Panc1 (cell line): ENCODE results near the gene ARL15. TPM values are rescaled to one million over a fixed set of nuclear protein-coding genes. Genes with fewer than 3 reads are reported as not detected.

Experiments
- ATAC-seq: fragments of 200-7000 bp; cut with Tn5 transposase; 2 replicates; pipeline ENCODE4 v1.9.1; 2020; ENCODE audit warnings: mild to moderate bottlenecking, moderate library complexity
- BruUV-seq: library from RNA; stranded (reverse); fragments of 400-500 nt; replicated peaks from 2 replicates; lab custom pipeline; 2021; lab: Mats Ljungman, UMichigan
- CTCF ChIA-PET: fragments of 300-600 bp; sonication (Branson Sonifier 250); formaldehyde crosslinking; loops from one replicate; lab custom pipeline; 2022; ENCODE audit warnings: antibody characterized with exemption; lab: Charles Lee
- POLR2A ChIA-PET: fragments of 300-600 bp; sonication (Branson Sonifier 250); formaldehyde crosslinking; loops from one replicate; lab custom pipeline; 2022; ENCODE audit warnings: antibody characterized with exemption; lab: Charles Lee
- DNase-seq: peaks from one replicate; pipeline ENCODE4 v3.0.0-alpha.2; 2010; ENCODE audit warnings: low read depth, low spot score
- H3K27ac ChIP-seq: 2 replicates; pipeline ENCODE4 v1.5.1; 2011; ENCODE audit warnings: mild to moderate bottlenecking, low read length, inconsistent platforms
- H3K27me3 ChIP-seq: fragments of 200-500 bp; sonication (Bioruptor generic); 2 replicates; pipeline ENCODE4 v1.6.0; 2014; ENCODE audit warnings: low read length, inconsistent platforms; ENCODE audit not compliant: control insufficient read depth, insufficient read depth
- H3K36me3 ChIP-seq: fragments of 200-500 bp; sonication (Bioruptor generic); 2 replicates; pipeline ENCODE4 v1.5.1; 2014; ENCODE audit warnings: inconsistent platforms, mild to moderate bottlenecking, low read length, moderate library complexity; ENCODE audit not compliant: control insufficient read depth, insufficient read depth
- H3K4me1 ChIP-seq: 2 replicates; pipeline ENCODE4 v1.5.1; 2011; ENCODE audit warnings: inconsistent platforms, mild to moderate bottlenecking, low read length, moderate library complexity; ENCODE audit not compliant: control insufficient read depth, insufficient read depth
- H3K4me3 ChIP-seq, 2 experiments: 2 replicates each; pipeline ENCODE4 v1.5.1; 2011 to 2012; ENCODE audit warnings: low read depth in 2 of 2, low read length in 2 of 2, mild to moderate bottlenecking in 2 of 2, inconsistent platforms in 1 of 2, moderate library complexity in 1 of 2
- H3K9me3 ChIP-seq: fragments of 200-500 bp; sonication (Bioruptor generic); 2 replicates; pipeline ENCODE4 v1.5.1; 2014; ENCODE audit warnings: low read depth, mild to moderate bottlenecking, inconsistent platforms, low read length, moderate library complexity; ENCODE audit not compliant: control insufficient read depth, insufficient read depth
- POLR2AphosphoS5 ChIP-seq: IDR thresholded peaks from 2 replicates; pipeline ENCODE4 v1.6.1; 2012; ENCODE audit warnings: mild to moderate bottlenecking, low read depth, low read length, moderate library complexity
- SIN3A ChIP-seq: IDR thresholded peaks from 2 replicates; pipeline ENCODE4 v1.6.1; 2012; ENCODE audit warnings: low read depth, mild to moderate bottlenecking, low read length, moderate library complexity, borderline replicate concordance; ENCODE audit not compliant: insufficient read depth
- TCF7L2 ChIP-seq: IDR thresholded peaks from 2 replicates; pipeline ENCODE4 v1.6.1; 2011; ENCODE audit warnings: mild to moderate bottlenecking, low read depth, low read length, inconsistent platforms
- in situ Hi-C: cut with HindIII; loops from 2 replicates; pipeline ENCODE4 v1.10.0; 2016; ENCODE audit warnings: low sequenced_read_pairs, low pct_unique_long_range_greater_than_20kb
- intact Hi-C: fragments of 100-400 bp; cut with micrococcal nuclease; formaldehyde crosslinking; loops from one replicate; pipeline ENCODE4 v1.10.0; 2022; ENCODE audit not compliant: unreplicated experiment
- total RNA-seq: library from RNA; stranded (reverse); gene quantifications from one replicate; pipeline ENCODE4 v1.2.1, GENCODE V29; 2021; ENCODE audit not compliant: unreplicated experiment
- TF ChIP-seq, protein P1 (sequence below), 2 experiments: IDR thresholded peaks; 2 replicates each; pipeline ENCODE4 v1.6.1; 2011 to 2012; ENCODE audit warnings: low read depth in 2 of 2, control low read depth in 1 of 2, low read length in 1 of 2, mild to moderate bottlenecking in 1 of 2, moderate library complexity in 1 of 2; ENCODE audit not compliant: insufficient read depth in 1 of 2
- TF ChIP-seq, protein P2 (sequence below): fragments of 450-650 bp; IDR thresholded peaks from 2 replicates; pipeline ENCODE4 v1.5.1; 2017; ENCODE audit warnings: mild to moderate bottlenecking

ARL15 gene
- total RNA-seq, 1 experiment from 2014 or later, result 16.5 TPM

DNA sequence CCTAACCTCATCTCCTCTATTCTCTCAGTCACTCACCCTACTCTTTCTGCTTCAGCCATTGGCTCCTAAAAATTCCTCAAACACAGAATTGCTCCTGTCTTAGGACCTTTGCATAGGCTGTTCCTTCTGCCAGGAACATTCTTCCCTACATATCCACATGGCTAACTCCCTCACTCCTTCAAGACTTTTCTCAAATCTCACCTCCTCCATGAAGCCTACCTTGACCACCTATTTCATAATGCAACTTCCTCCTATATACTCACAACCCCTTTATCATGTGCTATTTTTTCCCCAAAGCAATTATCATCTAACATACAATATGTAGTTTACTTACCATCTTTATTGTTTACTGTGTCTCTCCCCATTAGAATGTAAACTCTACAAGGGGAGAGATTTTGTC is 45.8 kb downstream of the ARL15 start:
- ATAC-seq, result no peak
- Histone ChIP-seq H3K27ac (no peak overlapping the region), H3K9me3 (no peaks in the 10 kb centered on the region), H3K27me3 (no peaks in the 10 kb centered on the region), H3K4me1 (no peaks in the 10 kb centered on the region), H3K36me3 (no peaks in the 10 kb centered on the region), H3K4me3 (no peak overlapping the region)
- ChIA-PET CTCF (no interaction called here), POLR2A (no interaction called here)
- intact Hi-C loops (no loop called here), in situ Hi-C loops (no loop called here)
- DNase-seq, result no peak
- BruUV-seq, result no TSS peak
- TF ChIP-seq, protein P1, sequence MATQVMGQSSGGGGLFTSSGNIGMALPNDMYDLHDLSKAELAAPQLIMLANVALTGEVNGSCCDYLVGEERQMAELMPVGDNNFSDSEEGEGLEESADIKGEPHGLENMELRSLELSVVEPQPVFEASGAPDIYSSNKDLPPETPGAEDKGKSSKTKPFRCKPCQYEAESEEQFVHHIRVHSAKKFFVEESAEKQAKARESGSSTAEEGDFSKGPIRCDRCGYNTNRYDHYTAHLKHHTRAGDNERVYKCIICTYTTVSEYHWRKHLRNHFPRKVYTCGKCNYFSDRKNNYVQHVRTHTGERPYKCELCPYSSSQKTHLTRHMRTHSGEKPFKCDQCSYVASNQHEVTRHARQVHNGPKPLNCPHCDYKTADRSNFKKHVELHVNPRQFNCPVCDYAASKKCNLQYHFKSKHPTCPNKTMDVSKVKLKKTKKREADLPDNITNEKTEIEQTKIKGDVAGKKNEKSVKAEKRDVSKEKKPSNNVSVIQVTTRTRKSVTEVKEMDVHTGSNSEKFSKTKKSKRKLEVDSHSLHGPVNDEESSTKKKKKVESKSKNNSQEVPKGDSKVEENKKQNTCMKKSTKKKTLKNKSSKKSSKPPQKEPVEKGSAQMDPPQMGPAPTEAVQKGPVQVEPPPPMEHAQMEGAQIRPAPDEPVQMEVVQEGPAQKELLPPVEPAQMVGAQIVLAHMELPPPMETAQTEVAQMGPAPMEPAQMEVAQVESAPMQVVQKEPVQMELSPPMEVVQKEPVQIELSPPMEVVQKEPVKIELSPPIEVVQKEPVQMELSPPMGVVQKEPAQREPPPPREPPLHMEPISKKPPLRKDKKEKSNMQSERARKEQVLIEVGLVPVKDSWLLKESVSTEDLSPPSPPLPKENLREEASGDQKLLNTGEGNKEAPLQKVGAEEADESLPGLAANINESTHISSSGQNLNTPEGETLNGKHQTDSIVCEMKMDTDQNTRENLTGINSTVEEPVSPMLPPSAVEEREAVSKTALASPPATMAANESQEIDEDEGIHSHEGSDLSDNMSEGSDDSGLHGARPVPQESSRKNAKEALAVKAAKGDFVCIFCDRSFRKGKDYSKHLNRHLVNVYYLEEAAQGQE (IDR thresholded peaks at IDR 0.05; ENCODE audit: insufficient read depth in 1 of 2, low read depth in 2 of 2, low read length in 1 of 2), result no peak
- no peak for TF ChIP-seq TCF7L2
- TF ChIP-seq, protein P2, sequence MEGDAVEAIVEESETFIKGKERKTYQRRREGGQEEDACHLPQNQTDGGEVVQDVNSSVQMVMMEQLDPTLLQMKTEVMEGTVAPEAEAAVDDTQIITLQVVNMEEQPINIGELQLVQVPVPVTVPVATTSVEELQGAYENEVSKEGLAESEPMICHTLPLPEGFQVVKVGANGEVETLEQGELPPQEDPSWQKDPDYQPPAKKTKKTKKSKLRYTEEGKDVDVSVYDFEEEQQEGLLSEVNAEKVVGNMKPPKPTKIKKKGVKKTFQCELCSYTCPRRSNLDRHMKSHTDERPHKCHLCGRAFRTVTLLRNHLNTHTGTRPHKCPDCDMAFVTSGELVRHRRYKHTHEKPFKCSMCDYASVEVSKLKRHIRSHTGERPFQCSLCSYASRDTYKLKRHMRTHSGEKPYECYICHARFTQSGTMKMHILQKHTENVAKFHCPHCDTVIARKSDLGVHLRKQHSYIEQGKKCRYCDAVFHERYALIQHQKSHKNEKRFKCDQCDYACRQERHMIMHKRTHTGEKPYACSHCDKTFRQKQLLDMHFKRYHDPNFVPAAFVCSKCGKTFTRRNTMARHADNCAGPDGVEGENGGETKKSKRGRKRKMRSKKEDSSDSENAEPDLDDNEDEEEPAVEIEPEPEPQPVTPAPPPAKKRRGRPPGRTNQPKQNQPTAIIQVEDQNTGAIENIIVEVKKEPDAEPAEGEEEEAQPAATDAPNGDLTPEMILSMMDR, result no peak
- no peak for TF ChIP-seq POLR2AphosphoS5

DNA sequence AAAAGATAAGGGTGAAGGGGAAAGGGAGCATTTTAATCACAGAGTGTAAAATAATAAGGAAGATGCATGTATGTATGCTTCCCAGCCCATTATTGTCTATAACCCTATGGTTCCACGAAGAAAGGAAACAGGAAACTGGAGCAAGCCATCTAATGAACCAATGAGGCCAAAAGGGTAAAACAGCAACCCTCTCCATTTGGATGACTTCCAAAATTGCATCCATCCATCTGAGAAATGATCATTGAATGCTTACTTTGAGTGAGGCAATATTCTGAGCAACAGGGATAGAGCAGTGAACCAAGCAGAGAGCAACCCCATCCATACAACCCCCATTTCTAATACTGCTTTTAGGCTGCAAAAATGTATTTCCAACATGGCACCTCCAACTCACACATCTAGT is 46.9 kb downstream of the ARL15 start:
- Histone ChIP-seq H3K36me3 (no peaks in the 10 kb centered on the region), H3K27me3 (no peaks in the 10 kb centered on the region), H3K4me3 (no peak overlapping the region), H3K4me1 (no peaks in the 10 kb centered on the region), H3K27ac (no peak overlapping the region), H3K9me3 (no peaks in the 10 kb centered on the region)
- intact Hi-C loops, result no loop called here
- in situ Hi-C loops, result no loop called here
- BruUV-seq, result no TSS peak
- ChIA-PET POLR2A (no interaction called here), CTCF (no interaction called here)
- TF ChIP-seq, protein P2, result no peak
- TF ChIP-seq SIN3A, result no peak
- TF ChIP-seq TCF7L2, result no peak
- no peak for TF ChIP-seq POLR2AphosphoS5
- TF ChIP-seq, protein P1 (IDR thresholded peaks at IDR 0.05; ENCODE audit: insufficient read depth in 1 of 2, low read depth in 2 of 2, low read length in 1 of 2), result no peak
- no peak for ATAC-seq
- DNase-seq, result no peak
